OCI-LY3 (cell line): Measurements from ENCODE around the gene CRYBA2.

Experiments used
- H2AFZ ChIP-seq: fragments of 200-600, 300-600 bp; shearing (Covaris generic); 2 replicates; pipeline ENCODE4 v1.6.0; 2014; ENCODE audit warnings: antibody characterized with exemption, low read depth, low read length
- H3K27ac ChIP-seq: fragments of 200-600, 300-600 bp; sonication (generic); 2 replicates; pipeline ENCODE4 v1.5.1; 2014; ENCODE audit warnings: mild to moderate bottlenecking, low read length, moderate library complexity, mixed read lengths
- H3K27me3 ChIP-seq: fragments of 200-600, 300-600 bp; sonication (generic); 2 replicates; pipeline ENCODE4 v1.6.1; 2014; ENCODE audit warnings: low read depth, low read length, mixed read lengths
- H3K36me3 ChIP-seq: fragments of 200-600, 300-600 bp; sonication (generic); replicated peaks from 2 replicates; pipeline ENCODE3; 2014; ENCODE audit warnings: low read depth, low read length, mixed read lengths
- H3K4me1 ChIP-seq: fragments of 300-600, 200-600 bp; sonication (generic); 2 replicates; pipeline ENCODE4 v1.6.1; 2014; ENCODE audit warnings: low read length, mixed read lengths
- H3K4me2 ChIP-seq: fragments of 200-600, 300-600 bp; sonication (generic); 2 replicates; pipeline ENCODE4 v1.6.1; 2014; ENCODE audit warnings: low read length, mixed read lengths
- H3K4me3 ChIP-seq: fragments of 300-600, 200-600 bp; sonication (generic); 2 replicates; pipeline ENCODE4 v1.5.1; 2014; ENCODE audit warnings: antibody characterized with exemption, mild to moderate bottlenecking, low read length, moderate library complexity
- H3K79me2 ChIP-seq: fragments of 300-600, 200-600 bp; shearing (Covaris generic); 2 replicates; pipeline ENCODE4 v1.6.1; 2014; ENCODE audit warnings: mild to moderate bottlenecking, low read length, mixed read lengths
- H3K9ac ChIP-seq: fragments of 300-600, 200-600 bp; shearing (Covaris generic); 2 replicates; pipeline ENCODE4 v1.6.0; 2014; ENCODE audit warnings: mild to moderate bottlenecking, low read length, moderate library complexity
- H3K9me3 ChIP-seq: fragments of 200-600, 300-600 bp; shearing (Covaris generic); 2 replicates; pipeline ENCODE4 v1.6.1; 2014; ENCODE audit warnings: low read length, mixed read lengths; ENCODE audit not compliant: insufficient read depth
- H4K20me1 ChIP-seq: fragments of 200-600, 300-600 bp; sonication (generic); 2 replicates; pipeline ENCODE4 v1.6.1; 2016; ENCODE audit warnings: low read length, mixed read lengths; ENCODE audit not compliant: insufficient read depth
- CTCF ChIP-seq: fragments of 200-600, 300-600 bp; sonication (generic); IDR thresholded peaks from 2 replicates; pipeline ENCODE4 v1.5.1; 2014; ENCODE audit warnings: antibody characterized with exemption, low read length, low read depth
- EZH2phosphoT487 ChIP-seq: fragments of 200-600 bp; shearing (Covaris generic); IDR thresholded peaks from 2 replicates; pipeline ENCODE4 v1.6.1; 2018; ENCODE audit warnings: antibody characterized with exemption, mixed run types, low read depth

Gene CRYBA2

GRCh38 chr2:218983263-218983933 lies 9.8 kb downstream of the CRYBA2 start:
- peaks cover 5% of the 10 kb centered on the region for H3K4me1 ChIP-seq
- no peak overlapping the region for H3K27ac ChIP-seq
- TF ChIP-seq CTCF: no peak
- H4K20me1 ChIP-seq: no peaks in the 10 kb centered on the region
- H3K4me3 ChIP-seq: no peak overlapping the region
- H3K27me3 ChIP-seq: no peaks in the 10 kb centered on the region
- no peaks in the 10 kb centered on the region for H3K9me3 ChIP-seq
- H3K79me2 ChIP-seq: peaks cover 2% of the 10 kb centered on the region; the same call in 1 of the 2 replicates
- H3K9ac ChIP-seq: no peak overlapping the region
- H3K4me2 ChIP-seq: no peak overlapping the region
- no peak overlapping the region for H2AFZ ChIP-seq
- no peaks in the 10 kb centered on the region for H3K36me3 ChIP-seq

GRCh38 chr2:218982586-218983262 lies 10.5 kb downstream of the CRYBA2 start:
- peaks cover 5% of the 10 kb centered on the region for H3K4me1 ChIP-seq
- no peaks in the 10 kb centered on the region for H4K20me1 ChIP-seq
- TF ChIP-seq EZH2phosphoT487 (no peak), CTCF (no peak)
- H3K27me3 ChIP-seq: no peaks in the 10 kb centered on the region
- no peak overlapping the region for H3K27ac ChIP-seq
- H2AFZ ChIP-seq: no peak overlapping the region
- peak overlapping the region; percentile 84; the same call in 1 of the 2 replicates for H3K4me3 ChIP-seq
- H3K9ac ChIP-seq: no peak overlapping the region
- no peaks in the 10 kb centered on the region for H3K36me3 ChIP-seq
- no peaks in the 10 kb centered on the region for H3K9me3 ChIP-seq
- peaks cover 2% of the 10 kb centered on the region; the same call in 1 of the 2 replicates for H3K79me2 ChIP-seq
- H3K4me2 ChIP-seq: peak overlapping the region; percentile 76; the same call in 1 of the 2 replicates

GRCh38 chr2:218981881-218982585 lies 11.2 kb downstream of the CRYBA2 start:
- H3K4me2 ChIP-seq: peak overlapping the region; percentile 76
- no peak overlapping the region for H3K27ac ChIP-seq
- no peaks in the 10 kb centered on the region for H4K20me1 ChIP-seq
- H3K4me1 ChIP-seq: peaks cover 5% of the 10 kb centered on the region
- H3K27me3 ChIP-seq: no peaks in the 10 kb centered on the region
- H2AFZ ChIP-seq: no peak overlapping the region
- TF ChIP-seq EZH2phosphoT487: no peak
- no peak for TF ChIP-seq CTCF
- peak overlapping the region; percentile 75 for H3K9ac ChIP-seq
- no peaks in the 10 kb centered on the region for H3K36me3 ChIP-seq
- peak overlapping the region; percentile 84 for H3K4me3 ChIP-seq
- no peaks in the 10 kb centered on the region for H3K9me3 ChIP-seq
- peaks cover 2% of the 10 kb centered on the region; the same call in 1 of the 2 replicates for H3K79me2 ChIP-seq

GRCh38 chr2:218981390-218981880 lies 11.8 kb downstream of the CRYBA2 start:
- Histone ChIP-seq H3K4me1 (peaks cover 5% of the 10 kb centered on the region), H2AFZ (no peak overlapping the region), H3K36me3 (no peaks in the 10 kb centered on the region), H3K9ac (peak overlapping the region; percentile 75), H3K4me2 (peak overlapping the region; percentile 76), H3K4me3 (peak overlapping the region; percentile 84), H3K79me2 (peaks cover 2% of the 10 kb centered on the region; the same call in 1 of the 2 replicates), H3K27ac (peak overlapping the region; percentile 66), H4K20me1 (no peaks in the 10 kb centered on the region), H3K9me3 (no peaks in the 10 kb centered on the region), H3K27me3 (0 out of 2 replicates have a peak, but pooled peaks cover 2% of the 10 kb centered on the region)
- TF ChIP-seq EZH2phosphoT487: no peak
- TF ChIP-seq CTCF: peak; percentile 49
